ENCODE results near the gene VRTN. TPM values are rescaled to one million over a fixed set of nuclear protein-coding genes. Genes with fewer than 3 reads are reported as not detected.

VRTN gene, protein sequence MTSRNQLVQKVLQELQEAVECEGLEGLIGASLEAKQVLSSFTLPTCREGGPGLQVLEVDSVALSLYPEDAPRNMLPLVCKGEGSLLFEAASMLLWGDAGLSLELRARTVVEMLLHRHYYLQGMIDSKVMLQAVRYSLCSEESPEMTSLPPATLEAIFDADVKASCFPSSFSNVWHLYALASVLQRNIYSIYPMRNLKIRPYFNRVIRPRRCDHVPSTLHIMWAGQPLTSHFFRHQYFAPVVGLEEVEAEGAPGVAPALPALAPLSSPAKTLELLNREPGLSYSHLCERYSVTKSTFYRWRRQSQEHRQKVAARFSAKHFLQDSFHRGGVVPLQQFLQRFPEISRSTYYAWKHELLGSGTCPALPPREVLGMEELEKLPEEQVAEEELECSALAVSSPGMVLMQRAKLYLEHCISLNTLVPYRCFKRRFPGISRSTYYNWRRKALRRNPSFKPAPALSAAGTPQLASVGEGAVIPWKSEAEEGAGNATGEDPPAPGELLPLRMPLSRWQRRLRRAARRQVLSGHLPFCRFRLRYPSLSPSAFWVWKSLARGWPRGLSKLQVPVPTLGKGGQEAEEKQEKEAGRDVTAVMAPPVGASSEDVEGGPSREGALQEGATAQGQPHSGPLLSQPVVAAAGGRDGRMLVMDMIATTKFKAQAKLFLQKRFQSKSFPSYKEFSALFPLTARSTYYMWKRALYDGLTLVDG
- 135 TPM for polyA plus RNA-seq (2013, experiment 1 of 2)
- polyA plus RNA-seq (2013, experiment 2 of 2), result 136 TPM

DNA sequence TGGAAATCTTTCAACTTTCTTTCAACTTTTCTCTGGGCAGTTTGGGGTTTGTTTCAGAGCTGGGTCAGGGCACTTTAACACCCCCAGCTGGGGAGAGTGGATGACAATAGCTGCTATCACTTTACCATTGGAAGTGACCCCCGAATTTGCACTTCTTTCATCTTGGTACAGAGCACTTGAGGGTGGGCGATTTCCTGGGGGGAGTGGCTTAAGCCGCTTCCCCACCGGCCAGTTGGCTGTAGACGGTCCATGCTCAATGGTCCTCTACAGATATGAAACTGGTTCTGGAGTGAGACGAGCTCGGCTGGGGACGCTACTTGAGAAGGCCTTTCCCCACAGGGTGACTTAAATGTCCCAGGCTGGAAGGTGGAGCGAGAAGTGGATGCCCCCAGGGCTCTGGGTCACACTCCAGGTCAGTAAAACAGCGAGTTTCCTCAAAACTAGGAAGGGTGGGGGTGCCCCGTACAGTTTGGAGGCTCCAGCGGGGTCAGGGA, at the start of gene VRTN:
Gene VRTN (plus strand): TSS at position 231 of the 494 bp plus-strand sequence. CDS start 8,313 bp downstream, outside the sequence.
- Histone ChIP-seq H3K79me2 (ENCODE audit: control insufficient read depth, insufficient read depth, low read length) (peaks cover 50% of the 10 kb centered on the region), H3K79me1 (ENCODE audit: low read length) (no peaks in the 10 kb centered on the region), H3K4me2 (ENCODE audit: low read length) (peak within 1 kb of the TSS; percentile 84), H2AK5ac (ENCODE audit: low read length) (peak within 1 kb of the TSS; percentile 89), H4K8ac (ENCODE audit: low read depth, low read length) (peak within 1 kb of the TSS; percentile 44), H3K27ac (ENCODE audit: low read depth, low read length) (peak within 1 kb of the TSS; percentile 96), H3K4ac (ENCODE audit: low read depth, low read length) (peak within 1 kb of the TSS; percentile 99), H3K23ac (ENCODE audit: low read length) (peak within 1 kb of the TSS; percentile 95), H3K27me3 (ENCODE audit: insufficient read depth, low read length, poor library complexity) (no peaks in the 10 kb centered on the region), H3K18ac (ENCODE audit: low read length) (peak within 1 kb of the TSS; percentile 81), H3K4me1 (ENCODE audit: control insufficient read depth, low read depth, low read length) (peaks cover 8% of the 10 kb centered on the region), H3K56ac (ENCODE audit: low read length) (peak within 1 kb of the TSS; percentile 100), H4K5ac (ENCODE audit: low read length) (peak within 1 kb of the TSS; percentile 17), H3K4me3 (ENCODE audit: low read length) (peak within 1 kb of the TSS; percentile 91), H3K9ac (ENCODE audit: low read length) (peak within 1 kb of the TSS; percentile 73), H2BK15ac (replicated peaks; ENCODE audit: low read depth) (no peak within 1 kb of the TSS), H2BK5ac (ENCODE audit: low read length) (peak within 1 kb of the TSS; percentile 100), H2BK120ac (ENCODE audit: low read depth, low read length) (peak within 1 kb of the TSS; percentile 84), H3K36me3 (ENCODE audit: control insufficient read depth, insufficient read depth, low read length) (no peaks in the 10 kb centered on the region)
- DNase-seq, result peak; percentile 79
- no CpG with 5 or more reads among the region's 12 CpGs for WGBS (ENCODE audit: extremely low coverage, insufficient coverage, low lambda C conversion rate)

DNA sequence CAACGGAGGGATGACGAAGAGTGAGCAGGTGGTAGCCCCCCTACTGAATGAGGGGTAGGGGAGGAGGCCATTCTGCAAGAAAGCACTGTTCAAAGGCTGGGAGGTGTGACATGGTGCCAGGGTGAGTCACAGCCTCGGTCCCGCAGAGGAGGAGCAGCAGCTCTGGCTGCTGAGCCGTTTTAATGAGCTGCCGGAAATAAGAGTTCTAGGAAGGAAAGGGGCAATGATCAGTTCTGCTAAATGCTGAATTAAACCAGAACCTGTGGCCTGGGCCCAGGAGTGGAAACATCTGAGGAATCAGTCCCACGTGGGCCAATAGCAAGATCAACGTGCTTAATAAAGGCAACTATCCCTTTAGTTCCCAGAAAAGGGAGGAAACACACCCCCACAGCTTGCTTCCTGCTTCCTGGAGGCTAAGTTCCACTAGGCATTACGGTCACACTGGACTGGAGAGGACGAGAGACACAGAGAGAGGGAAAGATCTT, 49.2 kb upstream of the VRTN start:
- Histone ChIP-seq H4K8ac (ENCODE audit: low read depth, low read length) (no peak overlapping the region), H3K56ac (ENCODE audit: low read length) (no peak overlapping the region), H3K4me1 (ENCODE audit: control insufficient read depth, low read depth, low read length) (peaks cover 2% of the 10 kb centered on the region), H3K4me3 (ENCODE audit: low read length) (no peak overlapping the region), H3K79me1 (ENCODE audit: low read length) (peaks cover 27% of the 10 kb centered on the region), H3K18ac (ENCODE audit: low read length) (no peak overlapping the region), H3K4me2 (ENCODE audit: low read length) (no peak overlapping the region), H4K5ac (ENCODE audit: low read length) (no peak overlapping the region), H3K36me3 (ENCODE audit: control insufficient read depth, insufficient read depth, low read length) (peaks cover 5% of the 10 kb centered on the region), H2AK5ac (ENCODE audit: low read length) (no peak overlapping the region), H2BK120ac (ENCODE audit: low read depth, low read length) (no peak overlapping the region), H3K27me3 (ENCODE audit: insufficient read depth, low read length, poor library complexity) (no peaks in the 10 kb centered on the region), H3K79me2 (ENCODE audit: control insufficient read depth, insufficient read depth, low read length) (peaks cover 32% of the 10 kb centered on the region), H3K27ac (ENCODE audit: low read depth, low read length) (peak overlapping the region; percentile 7), H3K4ac (ENCODE audit: low read depth, low read length) (no peak overlapping the region), H3K9ac (ENCODE audit: low read length) (peak overlapping the region; percentile 11), H2BK15ac (replicated peaks; ENCODE audit: low read depth) (no peak overlapping the region), H2BK5ac (ENCODE audit: low read length) (no peak overlapping the region), H3K23ac (ENCODE audit: low read length) (no peak overlapping the region)
- DNase-seq, result peak; percentile 63
- no CpG with 5 or more reads among the region's 10 CpGs for WGBS (ENCODE audit: extremely low coverage, insufficient coverage, low lambda C conversion rate)

DNA sequence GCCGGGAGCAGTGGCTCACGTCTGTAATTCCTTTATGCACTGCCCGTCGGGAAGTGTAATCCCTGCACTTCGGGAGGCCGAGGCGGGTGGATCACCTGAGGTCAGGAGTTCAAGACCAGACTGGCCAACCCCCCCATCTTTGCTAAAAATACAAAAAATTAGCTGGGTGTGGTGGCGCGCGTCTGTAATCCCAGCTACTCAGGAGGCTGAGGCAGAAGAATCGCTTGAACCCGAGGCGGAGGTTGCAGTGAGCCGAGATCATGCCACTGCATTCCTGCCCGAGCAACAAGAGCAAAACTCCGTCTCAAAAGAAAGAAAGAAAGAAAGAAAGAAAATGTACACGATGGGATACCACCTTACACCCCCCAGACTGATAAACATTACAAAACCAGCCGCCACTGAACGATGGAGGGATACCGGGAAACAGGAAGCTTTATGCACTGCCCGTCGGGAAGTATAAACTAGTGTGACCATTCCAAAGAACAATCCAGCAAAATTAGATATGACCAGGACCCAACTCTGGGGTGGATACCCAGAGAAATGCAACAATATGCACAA, 46.6 kb upstream of the VRTN start:
- Histone ChIP-seq H3K4me3 (ENCODE audit: low read length) (peak overlapping the region; percentile 85), H3K18ac (ENCODE audit: low read length) (peak overlapping the region; percentile 39), H2BK5ac (ENCODE audit: low read length) (no peak overlapping the region), H3K36me3 (ENCODE audit: control insufficient read depth, insufficient read depth, low read length) (peaks cover 5% of the 10 kb centered on the region), H3K4ac (ENCODE audit: low read depth, low read length) (no peak overlapping the region), H3K56ac (ENCODE audit: low read length) (peak overlapping the region; percentile 94), H2BK15ac (replicated peaks; ENCODE audit: low read depth) (no peak overlapping the region), H2BK120ac (ENCODE audit: low read depth, low read length) (no peak overlapping the region), H3K79me2 (ENCODE audit: control insufficient read depth, insufficient read depth, low read length) (peaks cover 32% of the 10 kb centered on the region), H3K4me1 (ENCODE audit: control insufficient read depth, low read depth, low read length) (peaks cover 2% of the 10 kb centered on the region), H3K23ac (ENCODE audit: low read length) (no peak overlapping the region), H4K5ac (ENCODE audit: low read length) (no peak overlapping the region), H3K4me2 (ENCODE audit: low read length) (peak overlapping the region; percentile 96), H3K9ac (ENCODE audit: low read length) (peak overlapping the region; percentile 91), H3K79me1 (ENCODE audit: low read length) (peaks cover 21% of the 10 kb centered on the region), H3K27me3 (ENCODE audit: insufficient read depth, low read length, poor library complexity) (no peaks in the 10 kb centered on the region), H3K27ac (ENCODE audit: low read depth, low read length) (peak overlapping the region; percentile 31), H2AK5ac (ENCODE audit: low read length) (no peak overlapping the region), H4K8ac (ENCODE audit: low read depth, low read length) (no peak overlapping the region)
- DNase-seq, result no peak
- no CpG with 5 or more reads among the region's 22 CpGs for WGBS (ENCODE audit: extremely low coverage, insufficient coverage, low lambda C conversion rate)

DNA sequence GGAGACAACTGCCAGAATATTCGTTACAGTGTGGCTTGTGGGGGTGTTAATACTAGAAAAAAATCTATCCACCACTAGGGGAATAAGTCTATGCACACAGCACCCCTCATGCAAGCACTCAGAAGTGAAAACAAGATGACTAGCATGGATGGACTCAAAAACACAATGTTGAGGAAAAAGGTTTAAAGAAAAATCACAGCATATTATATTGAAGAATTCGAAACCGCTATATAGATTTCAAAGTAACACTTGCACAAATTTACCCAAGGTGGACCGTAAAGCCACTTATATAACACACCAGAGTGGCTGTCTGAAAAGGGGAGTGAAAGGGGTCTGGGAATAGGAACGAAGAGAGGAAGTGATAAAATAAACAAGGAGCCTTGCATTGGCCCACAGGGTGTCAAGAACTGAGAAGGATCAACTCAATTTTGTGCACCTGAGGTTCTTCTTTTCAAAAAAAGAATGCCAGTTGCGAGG, 46.1 kb upstream of the VRTN start:
- H3K4me3 ChIP-seq (ENCODE audit: low read length), result peak overlapping the region; percentile 85
- H3K9ac ChIP-seq (ENCODE audit: low read length), result peak overlapping the region; percentile 91
- DNase-seq, result peak; percentile 57
- H3K36me3 ChIP-seq (ENCODE audit: control insufficient read depth, insufficient read depth, low read length), result peaks cover 4% of the 10 kb centered on the region
- no peak overlapping the region for H2BK15ac ChIP-seq (replicated peaks; ENCODE audit: low read depth)
- no peak overlapping the region for H2BK120ac ChIP-seq (ENCODE audit: low read depth, low read length)
- no peak overlapping the region for H2AK5ac ChIP-seq (ENCODE audit: low read length)
- peak overlapping the region; percentile 78 for H4K8ac ChIP-seq (ENCODE audit: low read depth, low read length)
- H3K79me2 ChIP-seq (ENCODE audit: control insufficient read depth, insufficient read depth, low read length), result peaks cover 32% of the 10 kb centered on the region
- peak overlapping the region; percentile 96 for H3K4me2 ChIP-seq (ENCODE audit: low read length)
- H3K23ac ChIP-seq (ENCODE audit: low read length), result peak overlapping the region; percentile 70
- no peak overlapping the region for H3K4ac ChIP-seq (ENCODE audit: low read depth, low read length)
- H2BK5ac ChIP-seq (ENCODE audit: low read length), result no peak overlapping the region
- no peak overlapping the region for H4K5ac ChIP-seq (ENCODE audit: low read length)
- peak overlapping the region; percentile 73 for H3K27ac ChIP-seq (ENCODE audit: low read depth, low read length)
- H3K56ac ChIP-seq (ENCODE audit: low read length), result peak overlapping the region; percentile 94
- no CpG with 5 or more reads among the region's 6 CpGs for WGBS (ENCODE audit: extremely low coverage, insufficient coverage, low lambda C conversion rate)
- H3K27me3 ChIP-seq (ENCODE audit: insufficient read depth, low read length, poor library complexity), result no peaks in the 10 kb centered on the region
- peak overlapping the region; percentile 96 for H3K18ac ChIP-seq (ENCODE audit: low read length)
- H3K79me1 ChIP-seq (ENCODE audit: low read length), result peaks cover 18% of the 10 kb centered on the region
- H3K4me1 ChIP-seq (ENCODE audit: control insufficient read depth, low read depth, low read length), result peaks cover 2% of the 10 kb centered on the region
